ENCODE data around the gene HOMER3. TPM values are rescaled to one million over a fixed set of nuclear protein-coding genes. Genes with fewer than 3 reads are reported as not detected.

The HOMER3 gene
- total and polyA plus RNA-seq, 2 donors (not counting 3 experiments of a cell fraction or from before 2014, with no cell fraction given), result 139 to 184 TPM

DNA sequence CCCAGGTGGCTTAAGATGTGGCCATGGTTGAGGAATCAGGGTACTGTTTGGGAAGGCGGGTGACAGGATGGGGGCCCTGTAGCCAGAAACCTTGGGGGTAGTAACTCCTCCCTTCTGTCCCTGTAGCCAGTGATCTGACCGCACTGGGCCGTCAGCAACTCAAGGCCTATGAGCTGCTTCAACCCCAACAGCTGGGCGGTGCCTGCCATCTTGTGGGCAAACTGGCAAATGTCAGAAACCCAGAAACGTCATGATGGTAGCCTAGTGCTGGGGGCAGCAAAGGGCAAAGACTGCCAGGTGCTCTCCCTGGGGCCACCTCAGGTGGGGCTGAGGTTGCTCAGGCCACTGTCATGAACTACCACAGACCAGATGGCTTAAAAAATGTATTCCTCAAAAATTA lies 25.4 kb downstream of the HOMER3 start:
- peaks cover 2% of the 10 kb centered on the region for H4K20me1 ChIP-seq (replicated peaks; ENCODE audit: control insufficient read depth, extremely low read depth, insufficient read depth, low read length)
- no peaks in the 10 kb centered on the region for H3K9me1 ChIP-seq (replicated peaks; ENCODE audit: control insufficient read depth, extremely low read depth, insufficient read depth, low read length)
- intact Hi-C loops (cut with micrococcal nuclease) (loop anchor here (1.0 to 10.0 kb wide), 3 partner anchors 51 to 461 kb away; no protein-coding TSS in a partner anchor), dilution Hi-C loops (cut with MboI; ENCODE audit: extremely low pct_ligation_motif_present, low sequenced_read_pairs) (no loop called here)
- ChIA-PET POLR2A (no interaction called here), CTCF (interaction anchor here (0.6 to 1.5 kb wide), 7 partner anchors 16 to 322 kb away, joined by 3 to 9 read pairs (median 4); partner anchors contain the start of gene CERS1)
- H3K9me3 ChIP-seq (replicated peaks; ENCODE audit: control insufficient read depth, insufficient read depth, low read length), result no peaks in the 10 kb centered on the region
- H3K79me2 ChIP-seq (ENCODE audit: control insufficient read depth, insufficient read depth, low read length), result peaks cover 54% of the 10 kb centered on the region
- no peaks in the 10 kb centered on the region for H3K27me3 ChIP-seq (ENCODE audit: control insufficient read depth in 2 of 2, insufficient read depth in 2 of 2, low read length in 2 of 2)
- FAIRE-seq, result peak; percentile 55
- no peak overlapping the region for H2AFZ ChIP-seq (ENCODE audit: low read depth, low read length)
- TF ChIP-seq MYC (IDR thresholded peaks at IDR 0.05; ENCODE audit: low read depth, low read length) (no peak), POLR2AphosphoS5 (IDR thresholded peaks at IDR 0.05; ENCODE audit: insufficient read depth, low read depth, low read length) (no peak), GATA2 (IDR thresholded peaks at IDR 0.05; ENCODE audit: insufficient read depth, insufficient read length, low read depth, low read length) (no peak), EZH2 (IDR thresholded peaks at IDR 0.05; ENCODE audit: borderline replicate concordance, low read depth, low read length, severe bottlenecking) (no peak), FOS (IDR thresholded peaks at IDR 0.05; ENCODE audit: borderline replicate concordance, insufficient read depth, low read length) (no peak)
- TF ChIP-seq, protein P1, sequence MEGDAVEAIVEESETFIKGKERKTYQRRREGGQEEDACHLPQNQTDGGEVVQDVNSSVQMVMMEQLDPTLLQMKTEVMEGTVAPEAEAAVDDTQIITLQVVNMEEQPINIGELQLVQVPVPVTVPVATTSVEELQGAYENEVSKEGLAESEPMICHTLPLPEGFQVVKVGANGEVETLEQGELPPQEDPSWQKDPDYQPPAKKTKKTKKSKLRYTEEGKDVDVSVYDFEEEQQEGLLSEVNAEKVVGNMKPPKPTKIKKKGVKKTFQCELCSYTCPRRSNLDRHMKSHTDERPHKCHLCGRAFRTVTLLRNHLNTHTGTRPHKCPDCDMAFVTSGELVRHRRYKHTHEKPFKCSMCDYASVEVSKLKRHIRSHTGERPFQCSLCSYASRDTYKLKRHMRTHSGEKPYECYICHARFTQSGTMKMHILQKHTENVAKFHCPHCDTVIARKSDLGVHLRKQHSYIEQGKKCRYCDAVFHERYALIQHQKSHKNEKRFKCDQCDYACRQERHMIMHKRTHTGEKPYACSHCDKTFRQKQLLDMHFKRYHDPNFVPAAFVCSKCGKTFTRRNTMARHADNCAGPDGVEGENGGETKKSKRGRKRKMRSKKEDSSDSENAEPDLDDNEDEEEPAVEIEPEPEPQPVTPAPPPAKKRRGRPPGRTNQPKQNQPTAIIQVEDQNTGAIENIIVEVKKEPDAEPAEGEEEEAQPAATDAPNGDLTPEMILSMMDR (IDR thresholded peaks at IDR 0.05; ENCODE audit: extremely low read depth in 1 of 2, insufficient read depth in 1 of 2, low read depth in 1 of 2, low read length in 2 of 2), result peak; percentile 42 to 60
- H3K27ac ChIP-seq (ENCODE audit: insufficient read depth, low read depth, low read length), result no peak overlapping the region
- H3K4me2 ChIP-seq (ENCODE audit: insufficient read depth, low read length), result no peak overlapping the region
- no peak overlapping the region for H3K4me3 ChIP-seq (replicated peaks in 1 of 3; ENCODE audit: insufficient read depth in 1 of 3, low read depth in 1 of 3, low read length in 3 of 3)
- H3K36me3 ChIP-seq (ENCODE audit: control insufficient read depth in 2 of 2, extremely low read depth in 1 of 2, insufficient read depth in 2 of 2, low read length in 2 of 2), result peaks cover 5 to 17% of the 10 kb centered on the region in 2 experiments
- no peak overlapping the region for H3K9ac ChIP-seq (replicated peaks; ENCODE audit: extremely low read depth, insufficient read depth, low read length)
- H3K4me1 ChIP-seq (ENCODE audit: control insufficient read depth, extremely low read depth, insufficient read depth, low read length), result peaks cover 13% of the 10 kb centered on the region
- BruUV-seq (replicated peaks), result no TSS peak
- DNase-seq (ENCODE audit: low read depth, low spot score), result peak; percentile 55

All from endothelial cell of umbilical vein (primary cell).